ENCODE data around the gene CCNL1. TPM values are rescaled to one million over a fixed set of nuclear protein-coding genes. Genes with fewer than 3 reads are reported as not detected.

The CCNL1 gene
- total and polyA plus RNA-seq, 2 of the 4 experiments (the other 2 are of a cell fraction): 60.9 to 83.3 TPM

DNA sequence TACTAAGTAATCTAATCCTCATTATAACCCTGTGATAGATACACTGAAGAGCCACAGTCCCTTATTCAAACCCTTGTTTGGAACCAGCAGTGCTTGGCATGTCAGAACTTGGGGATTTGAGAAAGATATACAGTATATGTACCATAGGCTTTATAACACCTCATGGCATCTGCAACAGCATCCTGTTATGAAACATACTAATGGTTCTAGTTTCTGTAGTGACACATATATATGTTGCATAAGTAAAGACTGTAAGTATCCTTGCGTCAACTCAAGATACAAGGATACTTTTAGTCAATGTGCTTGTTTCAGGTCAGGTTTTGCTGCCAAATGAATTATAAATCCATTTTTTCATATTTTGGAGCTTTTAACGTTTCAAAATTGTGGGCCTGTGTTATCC, 58.5 kb downstream of the CCNL1 start:
- H4K5ac ChIP-seq (ENCODE audit: low read depth, low read length): no peak overlapping the region
- no peaks in the 10 kb centered on the region for H3K9me3 ChIP-seq (ENCODE audit: control insufficient read depth, insufficient read depth, low read length)
- CTCF ChIA-PET: no interaction called here
- no peak for DNase-seq
- H3K4me2 ChIP-seq (ENCODE audit: low read depth, low read length): no peak overlapping the region
- H3K9ac ChIP-seq (ENCODE audit: low read depth, low read length): no peak overlapping the region
- in situ Hi-C loops (cut with MboI; ENCODE audit: low sequenced_read_pairs) (no loop called here), intact Hi-C loops (cut with micrococcal nuclease) (no loop called here), dilution Hi-C loops (cut with HindIII; ENCODE audit: low sequenced_read_pairs, unreplicated experiment) (no loop called here)
- 0 out of 2 replicates have a peak overlapping the region, but pooled peaks have one; percentile 17 for H3K14ac ChIP-seq (replicated peaks; ENCODE audit: low read depth, low read length)
- H2BK120ac ChIP-seq (ENCODE audit: low read depth, low read length): peak overlapping the region; percentile 47; the same call in 1 of the 2 replicates
- no peaks in the 10 kb centered on the region for H3K36me3 ChIP-seq (ENCODE audit: control insufficient read depth, insufficient read depth, low read length)
- H3K4me1 ChIP-seq (ENCODE audit: control insufficient read depth, insufficient read depth, low read length): peaks cover 25% of the 10 kb centered on the region
- H2AFZ ChIP-seq (replicated peaks; ENCODE audit: low read length, poor library complexity): no peak overlapping the region
- H3K4ac ChIP-seq (ENCODE audit: low read depth, low read length): no peak overlapping the region
- no peak for ATAC-seq (ENCODE audit: low read depth)
- peak overlapping the region; percentile 73 for H2BK5ac ChIP-seq (ENCODE audit: low read depth, low read length, poor library complexity, severe bottlenecking)
- 0 out of 2 replicates have a peak, but pooled peaks cover 3% of the 10 kb centered on the region for H4K20me1 ChIP-seq (ENCODE audit: insufficient read depth, low read length)
- H3K79me1 ChIP-seq (ENCODE audit: low read depth in 1 of 2, low read length in 2 of 2): no peaks in the 10 kb centered on the region
- no peak overlapping the region for H2AK9ac ChIP-seq (replicated peaks; ENCODE audit: low read depth, low read length, poor library complexity)
- POLR2A ChIA-PET (ENCODE audit: unreplicated experiment): no interaction called here
- H3K23ac ChIP-seq (ENCODE audit: low read depth, low read length): no peak overlapping the region
- no peak overlapping the region for H3K4me3 ChIP-seq (ENCODE audit: insufficient read depth, low read depth, low read length)
- no peaks in the 10 kb centered on the region for H3K27me3 ChIP-seq (ENCODE audit: control insufficient read depth, insufficient read depth, low read length)
- H4K8ac ChIP-seq (ENCODE audit: low read depth in 2 of 2, low read length in 2 of 2): no peak overlapping the region
- no peak overlapping the region for H2BK20ac ChIP-seq (ENCODE audit: low read depth, low read length)
- peaks cover 5% of the 10 kb centered on the region for H3K9me1 ChIP-seq (ENCODE audit: insufficient read depth, low read length)
- H3K18ac ChIP-seq (ENCODE audit: low read depth, low read length): peak overlapping the region; percentile 36; the same call in 1 of the 2 replicates
- H4K91ac ChIP-seq (ENCODE audit: insufficient read depth, low read depth, low read length): no peak overlapping the region
- WGBS, 2 experiments (ENCODE audit: extremely low coverage in 2 of 2, insufficient read length in 1 of 2): no CpG with 5 or more reads among the region's 2 CpGs
- no TSS peak for BruUV-seq (replicated peaks)
- H2AK5ac ChIP-seq (ENCODE audit: low read depth, low read length): no peak overlapping the region
- no peak overlapping the region for H2BK15ac ChIP-seq (ENCODE audit: low read depth, low read length)
- no peak overlapping the region for H3K27ac ChIP-seq (ENCODE audit: insufficient read depth, low read length)
- no peak overlapping the region for H3K56ac ChIP-seq (ENCODE audit: extremely low read depth, insufficient read depth, low read length)
- peak; percentile 45 for TF ChIP-seq CEBPB (IDR thresholded peaks at IDR 0.05; ENCODE audit: low read depth, low read length)
- TF ChIP-seq POLR2A (IDR thresholded peaks at IDR 0.05; ENCODE audit: low read depth, low read length): no peak

Measured in IMR-90 (cell line).